IMR-90 (cell line): ENCODE results near the gene C8B.

Experiments
- CEBPB ChIP-seq: IDR thresholded peaks from 2 replicates; pipeline ENCODE4 v1.6.1; 2012; ENCODE audit warnings: low read depth, low read length, improper control_type of control experiment
- CHD1 ChIP-seq: IDR thresholded peaks from 2 replicates; pipeline ENCODE4 v1.6.1; 2012; ENCODE audit warnings: low read depth, low read length, improper control_type of control experiment
- FOS ChIP-seq: fragments of 150-350 bp; IDR thresholded peaks from 2 replicates; pipeline ENCODE4 v1.6.1; 2016; ENCODE audit warnings: low read depth, low read length
- MAFK ChIP-seq: IDR thresholded peaks from 2 replicates; pipeline ENCODE4 v1.6.1; 2012; ENCODE audit warnings: low read depth, low read length, improper control_type of control experiment
- MAZ ChIP-seq: IDR thresholded peaks from 2 replicates; pipeline ENCODE4 v1.6.1; 2012; ENCODE audit warnings: low read depth, mild to moderate bottlenecking, low read length, improper control_type of control experiment, moderate library complexity, borderline replicate concordance
- MXI1 ChIP-seq: IDR thresholded peaks from 2 replicates; pipeline ENCODE4 v1.6.1; 2012; ENCODE audit warnings: low read depth, mild to moderate bottlenecking, low read length, moderate library complexity, borderline replicate concordance
- NFE2L2 ChIP-seq: fragments of 150-350 bp; IDR thresholded peaks from 2 replicates; pipeline ENCODE4 v1.6.1; 2016; ENCODE audit warnings: low read depth, mild to moderate bottlenecking, low read length
- POLR2A ChIP-seq: IDR thresholded peaks from 2 replicates; pipeline ENCODE4 v1.6.1; 2012; ENCODE audit warnings: mild to moderate bottlenecking, low read depth, low read length
- RAD21 ChIP-seq: IDR thresholded peaks from 2 replicates; pipeline ENCODE4 v1.6.1; 2012; ENCODE audit warnings: low read length, improper control_type of control experiment
- RCOR1 ChIP-seq: IDR thresholded peaks from 2 replicates; pipeline ENCODE4 v1.6.1; 2012; ENCODE audit warnings: mild to moderate bottlenecking, low read length, improper control_type of control experiment; ENCODE audit not compliant: insufficient replicate concordance
- RFX5 ChIP-seq: IDR thresholded peaks from 2 replicates; pipeline ENCODE4 v1.8.0; 2012; ENCODE audit warnings: low read depth, mild to moderate bottlenecking, low read length, moderate library complexity
- TF ChIP-seq, protein P1 (sequence below): conservative IDR thresholded peaks from 2 replicates; pipeline ENCODE4 v1.5.1; 2012; ENCODE audit warnings: mild to moderate bottlenecking, low read depth, low read length, improper control_type of control experiment
- TF ChIP-seq, protein P2 (sequence below): fragments of 150-350 bp; IDR thresholded peaks from 2 replicates; pipeline ENCODE4 v1.6.1; 2017; ENCODE audit warnings: mild to moderate bottlenecking, antibody characterized with exemption, low read length, low read depth
- TF ChIP-seq, protein P3 (sequence below): fragments of 150-350 bp; IDR thresholded peaks from 2 replicates; pipeline ENCODE4 v1.6.1; 2016; ENCODE audit warnings: low read depth, mild to moderate bottlenecking, low read length, moderate library complexity, borderline replicate concordance

DNA sequence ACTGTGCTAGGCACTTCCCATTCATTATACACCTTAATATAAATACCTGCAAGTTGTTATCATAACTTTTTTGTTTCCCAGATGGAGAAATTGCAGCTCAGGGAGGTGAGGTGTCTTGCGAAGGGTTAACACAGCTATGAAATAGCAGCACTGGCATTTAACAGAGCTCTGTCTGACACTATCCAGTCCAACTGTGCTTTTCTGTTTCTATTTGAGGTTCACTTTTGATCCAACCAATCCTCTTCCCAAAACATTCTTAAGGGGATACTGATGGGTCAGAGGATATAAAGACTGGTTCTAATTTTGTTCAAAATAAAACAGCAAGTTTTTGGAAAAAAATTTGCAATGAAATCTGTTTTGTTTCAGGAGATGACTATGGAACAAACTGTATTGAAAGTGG lies 46.5 kb upstream of the C8B start:
- TF ChIP-seq POLR2A, result no peak
- TF ChIP-seq, protein P1, sequence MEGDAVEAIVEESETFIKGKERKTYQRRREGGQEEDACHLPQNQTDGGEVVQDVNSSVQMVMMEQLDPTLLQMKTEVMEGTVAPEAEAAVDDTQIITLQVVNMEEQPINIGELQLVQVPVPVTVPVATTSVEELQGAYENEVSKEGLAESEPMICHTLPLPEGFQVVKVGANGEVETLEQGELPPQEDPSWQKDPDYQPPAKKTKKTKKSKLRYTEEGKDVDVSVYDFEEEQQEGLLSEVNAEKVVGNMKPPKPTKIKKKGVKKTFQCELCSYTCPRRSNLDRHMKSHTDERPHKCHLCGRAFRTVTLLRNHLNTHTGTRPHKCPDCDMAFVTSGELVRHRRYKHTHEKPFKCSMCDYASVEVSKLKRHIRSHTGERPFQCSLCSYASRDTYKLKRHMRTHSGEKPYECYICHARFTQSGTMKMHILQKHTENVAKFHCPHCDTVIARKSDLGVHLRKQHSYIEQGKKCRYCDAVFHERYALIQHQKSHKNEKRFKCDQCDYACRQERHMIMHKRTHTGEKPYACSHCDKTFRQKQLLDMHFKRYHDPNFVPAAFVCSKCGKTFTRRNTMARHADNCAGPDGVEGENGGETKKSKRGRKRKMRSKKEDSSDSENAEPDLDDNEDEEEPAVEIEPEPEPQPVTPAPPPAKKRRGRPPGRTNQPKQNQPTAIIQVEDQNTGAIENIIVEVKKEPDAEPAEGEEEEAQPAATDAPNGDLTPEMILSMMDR, result no peak
- no peak for TF ChIP-seq RAD21
- TF ChIP-seq, protein P2, sequence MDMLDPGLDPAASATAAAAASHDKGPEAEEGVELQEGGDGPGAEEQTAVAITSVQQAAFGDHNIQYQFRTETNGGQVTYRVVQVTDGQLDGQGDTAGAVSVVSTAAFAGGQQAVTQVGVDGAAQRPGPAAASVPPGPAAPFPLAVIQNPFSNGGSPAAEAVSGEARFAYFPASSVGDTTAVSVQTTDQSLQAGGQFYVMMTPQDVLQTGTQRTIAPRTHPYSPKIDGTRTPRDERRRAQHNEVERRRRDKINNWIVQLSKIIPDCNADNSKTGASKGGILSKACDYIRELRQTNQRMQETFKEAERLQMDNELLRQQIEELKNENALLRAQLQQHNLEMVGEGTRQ, result no peak
- TF ChIP-seq RFX5, result no peak
- TF ChIP-seq CEBPB, result no peak
- no peak for TF ChIP-seq FOS
- no peak for TF ChIP-seq MXI1
- no peak for TF ChIP-seq MAZ
- TF ChIP-seq MAFK, result no peak
- TF ChIP-seq RCOR1, result no peak
- TF ChIP-seq CHD1, result no peak
- no peak for TF ChIP-seq NFE2L2
- TF ChIP-seq, protein P3, sequence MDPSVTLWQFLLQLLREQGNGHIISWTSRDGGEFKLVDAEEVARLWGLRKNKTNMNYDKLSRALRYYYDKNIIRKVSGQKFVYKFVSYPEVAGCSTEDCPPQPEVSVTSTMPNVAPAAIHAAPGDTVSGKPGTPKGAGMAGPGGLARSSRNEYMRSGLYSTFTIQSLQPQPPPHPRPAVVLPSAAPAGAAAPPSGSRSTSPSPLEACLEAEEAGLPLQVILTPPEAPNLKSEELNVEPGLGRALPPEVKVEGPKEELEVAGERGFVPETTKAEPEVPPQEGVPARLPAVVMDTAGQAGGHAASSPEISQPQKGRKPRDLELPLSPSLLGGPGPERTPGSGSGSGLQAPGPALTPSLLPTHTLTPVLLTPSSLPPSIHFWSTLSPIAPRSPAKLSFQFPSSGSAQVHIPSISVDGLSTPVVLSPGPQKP, result no peak
